ENCODE measurements around the gene ABCG1.

- TF ChIP-seq CTCF (IDR thresholded peaks at IDR 0.05; ENCODE audit: insufficient read depth, low read depth, low read length) (no peak), EZH2 (IDR thresholded peaks at IDR 0.05; ENCODE audit: insufficient read depth, low read length) (no peak)
Measured at GRCh38 chr21:42271065-42271464, 52.1 kb downstream of the ABCG1 start.

Data from astrocyte (in vitro differentiated cells and primary cell).